HEK293T (cell line): ENCODE data around the gene CORO6.

Experiments used
- CTCF ChIA-PET: fragments of 350-600 bp; formaldehyde crosslinking; extraction: SDS; loops from one replicate; lab custom pipeline; 2021; ENCODE audit warnings: antibody characterized with exemption, inconsistent platforms; lab: Yijun Ruan, JAX
- POLR2A ChIA-PET: fragments of 350-600 bp; formaldehyde crosslinking; extraction: SDS; loops from one replicate; lab custom pipeline; 2020; ENCODE audit warnings: antibody characterized with exemption, inconsistent platforms; lab: Yijun Ruan, JAX
- DNase-seq: peaks from one replicate; pipeline ENCODE4 v3.0.0; 2012; ENCODE audit warnings: mixed read lengths; ENCODE audit errors: extremely low spot score
- ARNT ChIP-seq: fragments of 450-650 bp; IDR thresholded peaks from 2 replicates; pipeline ENCODE4 v1.6.1; 2017; ENCODE audit warnings: mild to moderate bottlenecking
- BHLHE40 ChIP-seq: fragments of 450-650 bp; IDR thresholded peaks from 2 replicates; pipeline ENCODE4 v1.6.1; 2016; ENCODE audit warnings: mild to moderate bottlenecking, moderate library complexity, borderline replicate concordance
- CTBP1 ChIP-seq: fragments of 450-650 bp; IDR thresholded peaks from 2 replicates; pipeline ENCODE4 v1.6.1; 2016; ENCODE audit warnings: borderline replicate concordance
- ELF4 ChIP-seq: fragments of 450-650 bp; IDR thresholded peaks from 2 replicates; pipeline ENCODE4 v1.6.1; 2017; ENCODE audit warnings: antibody characterized with exemption
- FOXA1 ChIP-seq: fragments of 450-650 bp; IDR thresholded peaks from 2 replicates; pipeline ENCODE4 v1.6.1; 2016; ENCODE audit warnings: mild to moderate bottlenecking
- FOXK2 ChIP-seq: fragments of 450-650 bp; IDR thresholded peaks from 2 replicates; pipeline ENCODE4 v1.6.1; 2016; ENCODE audit warnings: mild to moderate bottlenecking
- FOXM1 ChIP-seq: fragments of 450-650 bp; IDR thresholded peaks from 2 replicates; pipeline ENCODE4 v1.6.1; 2017; ENCODE audit warnings: mild to moderate bottlenecking, borderline replicate concordance
- HDGF ChIP-seq: fragments of 450-650 bp; IDR thresholded peaks from 2 replicates; pipeline ENCODE4 v1.6.1; 2017; ENCODE audit warnings: antibody characterized with exemption, borderline replicate concordance
- L3MBTL2 ChIP-seq: fragments of 450-650 bp; conservative IDR thresholded peaks from 2 replicates; pipeline ENCODE4 v1.6.1; 2016; ENCODE audit warnings: mild to moderate bottlenecking
- LEF1 ChIP-seq: fragments of 450-650 bp; IDR thresholded peaks from 2 replicates; pipeline ENCODE4 v1.6.1; 2017; ENCODE audit warnings: mild to moderate bottlenecking, borderline replicate concordance
- NFRKB ChIP-seq: fragments of 450-650 bp; IDR thresholded peaks from 2 replicates; pipeline ENCODE4 v1.6.1; 2016; ENCODE audit warnings: mild to moderate bottlenecking, moderate library complexity
- SP1 ChIP-seq: fragments of 450-650 bp; IDR thresholded peaks from 2 replicates; pipeline ENCODE4 v1.6.1; 2017
- SUZ12 ChIP-seq: fragments of 450-650 bp; IDR thresholded peaks from 2 replicates; pipeline ENCODE4 v1.6.1; 2016; ENCODE audit warnings: mild to moderate bottlenecking
- TARDBP ChIP-seq: fragments of 450-650 bp; IDR thresholded peaks from 2 replicates; pipeline ENCODE4 v1.6.1; 2016
- ZNF384 ChIP-seq: fragments of 450-650 bp; IDR thresholded peaks from 2 replicates; pipeline ENCODE4 v1.6.1; 2016
- TF ChIP-seq, protein P1 (sequence below): fragments of 450-650 bp; IDR thresholded peaks from 2 replicates; pipeline ENCODE4 v1.6.1; 2016

CORO6 gene

DNA sequence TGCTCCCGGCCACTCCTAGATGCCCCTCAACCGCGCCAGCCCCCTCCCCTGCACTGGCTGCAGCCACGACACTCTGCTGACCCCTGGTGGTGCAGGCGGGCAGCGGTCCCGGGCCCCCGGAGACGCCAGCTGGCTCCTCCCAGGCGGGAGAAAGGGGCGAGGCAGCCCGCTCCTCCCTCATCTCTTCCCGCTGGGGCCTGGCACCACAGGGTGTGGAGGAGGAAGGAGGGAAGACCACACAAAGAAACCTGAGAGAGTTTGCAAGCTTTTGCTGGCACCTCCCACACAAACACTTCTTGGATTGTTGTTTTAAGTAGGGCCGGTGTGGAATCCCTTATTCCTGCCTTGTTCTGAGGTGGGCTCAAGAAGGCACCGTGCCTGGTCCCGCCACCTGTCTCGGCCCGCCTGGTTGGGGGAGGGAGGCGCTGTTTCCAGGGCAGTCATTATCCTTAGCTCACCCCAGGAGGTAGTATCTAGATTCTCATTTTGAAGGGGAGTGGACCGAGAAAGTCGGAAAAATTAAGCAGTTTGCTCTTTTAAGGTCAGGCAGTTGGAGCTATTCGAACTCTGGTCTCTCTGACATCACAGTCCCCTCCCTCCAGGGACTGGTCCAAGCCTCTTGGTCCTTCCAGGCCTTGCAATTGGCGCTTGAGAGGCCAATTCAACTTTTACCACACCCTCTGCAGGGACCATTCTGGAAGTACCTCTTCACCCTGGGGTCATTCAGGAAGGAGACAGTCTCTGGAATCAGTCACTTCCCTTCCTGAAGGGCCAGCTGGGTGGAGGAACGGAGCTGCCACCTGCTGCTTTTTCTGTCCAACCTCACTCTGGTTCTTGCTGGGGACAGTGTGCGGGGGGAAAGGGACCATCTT is 30.7 kb downstream of the CORO6 start:
- no peak for TF ChIP-seq TARDBP
- no peak; the same call in 1 of the 2 replicates for TF ChIP-seq CTBP1
- no peak for TF ChIP-seq FOXA1
- no peak for TF ChIP-seq L3MBTL2
- TF ChIP-seq ZNF384, result no peak
- TF ChIP-seq FOXM1, result no peak
- TF ChIP-seq SP1, result no peak
- TF ChIP-seq LEF1, result no peak
- TF ChIP-seq SUZ12, result no peak
- TF ChIP-seq, protein P1, sequence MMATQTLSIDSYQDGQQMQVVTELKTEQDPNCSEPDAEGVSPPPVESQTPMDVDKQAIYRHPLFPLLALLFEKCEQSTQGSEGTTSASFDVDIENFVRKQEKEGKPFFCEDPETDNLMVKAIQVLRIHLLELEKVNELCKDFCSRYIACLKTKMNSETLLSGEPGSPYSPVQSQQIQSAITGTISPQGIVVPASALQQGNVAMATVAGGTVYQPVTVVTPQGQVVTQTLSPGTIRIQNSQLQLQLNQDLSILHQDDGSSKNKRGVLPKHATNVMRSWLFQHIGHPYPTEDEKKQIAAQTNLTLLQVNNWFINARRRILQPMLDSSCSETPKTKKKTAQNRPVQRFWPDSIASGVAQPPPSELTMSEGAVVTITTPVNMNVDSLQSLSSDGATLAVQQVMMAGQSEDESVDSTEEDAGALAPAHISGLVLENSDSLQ, result no peak
- TF ChIP-seq FOXK2, result no peak
- TF ChIP-seq BHLHE40, result no peak
- TF ChIP-seq ARNT, result no peak
- TF ChIP-seq ELF4, result no peak
- TF ChIP-seq HDGF, result no peak
- TF ChIP-seq NFRKB, result no peak
- DNase-seq, result peak; percentile 83
- ChIA-PET POLR2A (interaction anchor here (0.7 to 3.0 kb wide), 19 partner anchors 8 to 501 kb away, joined by 3 to 32 read pairs (median 5); partner anchors contain the start of genes ABHD15, CORO6, SSH2 and TP53I13), CTCF (interaction anchor here (0.5 to 3.0 kb wide), 19 partner anchors 11 to 494 kb away, joined by 3 to 26 read pairs (median 4); partner anchors contain the start of genes ABHD15 and CORO6)

DNA sequence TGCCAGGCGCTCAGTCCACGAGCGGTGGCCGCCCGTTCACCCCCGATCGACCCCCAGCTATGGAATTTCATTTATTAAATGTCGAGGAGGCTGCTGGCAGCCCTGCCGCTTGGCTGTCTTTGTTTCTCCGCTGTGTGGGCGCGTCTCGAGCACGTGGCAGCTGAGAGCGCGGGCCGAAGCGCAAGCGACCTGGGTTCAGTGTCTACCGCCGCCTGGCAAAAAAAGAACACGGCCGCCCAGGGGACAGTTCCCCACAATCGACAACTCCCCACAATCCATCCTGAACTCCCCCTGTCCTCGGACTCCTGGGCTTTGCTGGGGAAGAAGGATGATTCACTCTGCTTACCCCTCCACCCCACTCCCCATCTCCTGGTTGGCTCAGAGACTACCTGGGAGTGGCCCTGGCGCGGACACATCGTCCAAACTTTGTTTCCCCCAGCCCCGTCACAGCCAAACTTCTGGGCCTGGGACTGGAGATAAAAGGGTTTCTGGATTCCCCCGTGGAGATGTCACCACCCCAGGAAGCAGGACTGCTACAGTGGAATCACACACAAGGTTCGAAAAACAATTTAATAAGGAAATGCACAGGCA is 31.5 kb downstream of the CORO6 start:
- TF ChIP-seq FOXK2 (no peak), BHLHE40 (no peak), SUZ12 (no peak), ELF4 (no peak), SP1 (no peak), L3MBTL2 (peak; percentile 95)
- TF ChIP-seq, protein P1, result no peak
- CTCF ChIA-PET, result interaction anchor here (0.6 to 3.0 kb wide), 14 partner anchors 10 to 371 kb away, joined by 3 to 26 read pairs (median 4); partner anchors contain the start of genes ABHD15 and CORO6
- no peak for DNase-seq
- POLR2A ChIA-PET, result interaction anchor here (0.7 to 3.0 kb wide), 13 partner anchors 7 to 641 kb away, joined by 3 to 32 read pairs (median 6); partner anchors contain the start of genes ABHD15, CORO6, SSH2 and TP53I13

DNA sequence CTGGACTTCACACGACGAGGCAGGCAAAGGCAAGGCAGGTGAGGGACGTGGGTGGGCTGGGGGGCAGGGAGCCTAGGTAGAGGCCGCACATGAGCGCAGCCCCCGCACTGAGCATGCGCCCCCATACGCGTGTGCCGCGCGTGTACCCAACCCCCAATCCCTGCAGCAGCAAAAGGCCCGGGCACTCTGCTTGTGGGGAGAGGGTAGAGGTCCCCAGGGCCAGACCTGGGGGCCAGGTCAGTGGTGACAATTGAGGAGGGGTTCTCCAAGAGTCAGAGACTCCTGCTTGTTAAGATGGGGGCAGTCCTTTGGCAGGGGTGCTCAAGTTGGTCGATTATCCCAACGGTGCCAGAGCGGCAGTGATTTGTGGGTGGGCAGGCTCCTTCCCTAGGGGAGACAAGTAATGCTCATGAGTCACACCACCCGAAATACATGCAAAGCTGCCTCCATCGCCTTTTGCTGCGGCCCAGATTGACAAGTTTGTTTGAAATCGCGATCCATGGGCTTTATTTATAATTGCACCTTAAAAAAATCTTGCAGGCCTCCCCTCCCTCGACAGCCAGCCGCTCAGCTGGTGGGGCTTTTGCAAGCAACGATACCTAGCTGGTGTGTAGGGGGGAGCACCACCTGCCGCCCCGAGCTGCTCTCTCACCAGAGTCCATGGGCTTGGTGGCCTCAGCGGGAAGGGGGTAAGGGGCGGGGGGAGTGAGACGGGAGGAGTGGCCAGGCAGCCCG is 32.1 kb downstream of the CORO6 start:
- no peak for DNase-seq
- POLR2A ChIA-PET, result interaction anchor here (0.7 to 3.0 kb wide), 9 partner anchors 9 to 641 kb away, joined by 3 to 32 read pairs (median 6); partner anchors contain the start of genes ABHD15, CORO6, SSH2 and TP53I13
- TF ChIP-seq FOXM1, result no peak
- no peak for TF ChIP-seq HDGF
- CTCF ChIA-PET, result interaction anchor here (0.6 to 3.0 kb wide), 7 partner anchors 10 to 341 kb away, joined by 3 to 26 read pairs (median 5); no protein-coding TSS in a partner anchor

DNA sequence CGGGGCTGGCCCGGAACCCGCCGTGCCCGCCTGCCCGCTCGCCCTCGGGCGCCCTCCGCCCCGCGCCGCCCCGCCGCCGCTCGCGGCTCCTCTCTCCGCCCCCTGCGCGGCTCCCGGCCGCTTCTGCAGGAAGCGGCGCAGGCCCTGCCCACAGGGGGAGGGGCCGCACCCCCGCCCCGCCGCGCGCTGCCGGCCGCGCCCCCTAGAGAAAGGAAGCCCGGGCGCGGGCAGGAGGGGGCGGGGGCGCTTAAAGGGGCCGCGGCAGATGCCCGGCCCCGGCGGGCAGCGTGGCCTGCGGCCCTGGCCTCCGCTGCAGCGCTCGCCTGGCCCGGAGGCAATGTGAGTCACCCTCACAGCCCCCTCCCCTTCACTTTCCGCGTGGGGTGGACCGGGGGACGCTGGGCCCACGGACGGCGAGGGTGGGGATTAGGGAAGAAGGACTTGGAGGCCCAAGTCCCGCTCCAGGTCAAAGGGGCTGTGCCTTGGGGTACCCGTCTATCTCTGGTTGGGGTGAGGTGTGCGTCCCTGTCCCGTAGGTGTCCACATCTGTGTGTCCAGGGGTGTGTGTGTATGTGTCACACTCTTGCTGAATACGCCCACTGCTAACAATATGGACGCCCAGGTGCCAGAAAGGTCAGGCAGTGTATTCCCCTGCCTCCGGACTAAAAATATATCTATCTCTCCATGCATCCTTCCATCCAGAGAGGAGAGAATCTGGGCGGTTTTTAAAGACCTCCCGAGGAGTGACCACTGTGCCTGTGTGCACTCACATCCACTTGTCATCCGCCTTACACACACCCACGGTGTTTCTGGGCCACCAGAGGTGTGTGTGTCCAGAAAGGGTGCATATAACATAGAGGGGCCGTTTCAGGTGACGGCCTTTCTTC is 32.9 kb downstream of the CORO6 start, which contains the start of gene GIT1:
Gene GIT1, minus strand, starts transcription at position 125 of the 887 bp plus-strand sequence. CDS start 270 bp downstream, outside the sequence.
- POLR2A ChIA-PET, result interaction anchor here (1.1 kb wide), 2 partner anchors 8 to 27 kb away, joined by 4 to 9 read pairs; no protein-coding TSS in a partner anchor
- CTCF ChIA-PET, result interaction anchor here (0.6 to 2.4 kb wide), 3 partner anchors 27 to 862 kb away, joined by 4 to 12 read pairs (median 5); no protein-coding TSS in a partner anchor
- TF ChIP-seq HDGF, result no peak
- peak; percentile 53; the same call in 1 of the 2 replicates for TF ChIP-seq FOXM1
- no peak for TF ChIP-seq SP1

DNA sequence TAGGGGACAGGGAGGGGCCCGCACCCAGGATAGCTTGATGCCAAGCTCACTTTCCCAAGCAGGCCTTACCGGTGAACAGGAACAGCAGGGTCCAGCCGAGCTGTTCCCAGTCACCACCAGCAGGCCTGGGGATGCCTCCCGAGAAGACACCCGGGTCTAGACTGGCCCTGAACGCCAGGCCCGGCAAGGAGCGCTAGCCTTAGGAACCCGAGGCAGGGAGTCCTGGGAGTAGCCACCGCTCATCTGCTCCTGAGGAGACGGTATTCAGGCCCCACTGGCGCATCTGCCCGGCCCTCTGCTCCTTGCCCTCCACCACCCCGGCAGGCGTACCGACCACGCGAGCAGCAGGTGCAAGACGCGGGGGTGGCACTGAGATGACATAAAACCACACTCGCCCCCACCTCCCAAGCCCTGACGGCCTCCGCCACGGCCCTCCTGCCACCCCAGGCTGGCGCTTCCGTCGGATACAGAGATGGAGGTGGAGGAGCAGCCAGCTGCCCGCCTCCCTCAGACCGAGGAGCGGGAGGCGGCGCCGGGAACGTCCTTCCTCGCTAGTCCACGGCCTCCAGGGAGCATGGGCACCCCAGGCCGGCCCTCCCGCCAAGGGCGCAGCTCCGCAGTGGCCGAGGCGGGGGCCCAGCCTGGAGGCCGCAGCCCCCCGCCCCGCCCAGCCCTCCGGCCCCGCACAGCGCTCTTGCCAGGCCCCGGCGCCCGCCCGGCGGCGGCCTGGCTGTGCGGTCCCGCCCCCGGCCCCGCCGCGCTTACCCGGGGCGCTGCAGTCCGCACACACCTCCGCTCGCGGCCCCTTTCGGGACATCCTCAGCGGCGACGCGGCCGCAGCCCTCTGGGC is 33.9 kb downstream of the CORO6 start:
- TF ChIP-seq FOXM1, result no peak
- TF ChIP-seq ZNF384, result no peak
- TF ChIP-seq LEF1, result no peak
- TF ChIP-seq ELF4, result no peak
- TF ChIP-seq CTBP1, result no peak
- TF ChIP-seq ARNT, result no peak
- no peak for TF ChIP-seq HDGF
- TF ChIP-seq BHLHE40, result no peak
- POLR2A ChIA-PET, result interaction anchor here (1.4 to 2.3 kb wide), 3 partner anchors 19 to 34 kb away, joined by 7 to 8 read pairs (median 7); partner anchors contain the start of genes ABHD15, CORO6 and TP53I13
- CTCF ChIA-PET, result interaction anchor here (0.6 to 1.2 kb wide), 5 partner anchors 9 to 861 kb away, joined by 3 to 4 read pairs (median 3); partner anchors contain the start of gene ABHD15
- no peak for DNase-seq

More for the DNA sequence above, 32.9 kb downstream of the CORO6 start, which contains the start of gene GIT1:
- DNase-seq, result peak; percentile 80
